ENCODE data around the gene OOSP4A. TPM values are rescaled to one million over a fixed set of nuclear protein-coding genes. Genes with fewer than 3 reads are reported as not detected.
"Not testable (repeated sequence)": the region's sequence is repeated elsewhere in the genome, so short reads cannot be mapped to it uniquely, and the experiment has no call there.

Gene OOSP4A
- total RNA-seq, 1 donor from 2014 or later: not detected

DNA sequence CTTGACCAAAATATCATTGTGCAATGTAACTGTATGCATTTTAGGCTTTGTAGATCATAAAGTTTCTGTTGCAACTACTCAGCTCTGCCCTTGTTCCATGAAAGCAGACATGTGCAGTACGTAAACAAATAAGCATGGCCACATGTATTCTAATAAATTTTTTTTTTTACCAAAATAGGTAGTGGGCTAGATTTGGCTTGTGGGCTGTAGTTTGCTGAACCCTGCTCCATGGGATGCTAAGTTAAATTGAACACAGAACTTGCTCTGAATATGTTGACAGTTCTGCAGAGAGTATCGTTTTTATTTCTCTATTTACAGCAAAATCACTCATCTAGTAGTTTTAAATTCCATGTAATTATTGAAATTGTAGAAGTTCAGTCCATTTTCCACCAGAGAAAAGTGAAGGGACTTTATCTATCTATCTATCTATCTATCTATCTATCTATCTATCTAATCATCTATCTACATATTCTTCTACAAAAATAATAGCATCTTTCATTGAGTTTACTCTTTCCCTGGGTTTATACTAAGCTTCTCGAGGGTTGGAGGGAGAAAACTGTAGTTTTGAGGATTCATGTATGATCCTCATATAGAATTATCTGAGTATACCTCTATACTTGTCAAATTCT lies 9.5 kb upstream of the OOSP4A start:
- DNase-seq (ENCODE audit: low spot score): no peak
- Mint-ChIP-seq H3K27me3 (ENCODE audit: low read depth) (peaks cover 2% of the 10 kb centered on the region), H3K36me3 (ENCODE audit: low read depth) (no peaks in the 10 kb centered on the region), H3K4me3 (ENCODE audit: low read depth) (no peak overlapping the region), H3K9me3 (no peaks in the 10 kb centered on the region), H3K4me1 (ENCODE audit: low read depth) (no peaks in the 10 kb centered on the region), H3K27ac (no peak overlapping the region)
- intact Hi-C loops (cut with micrococcal nuclease): no loop called here

DNA sequence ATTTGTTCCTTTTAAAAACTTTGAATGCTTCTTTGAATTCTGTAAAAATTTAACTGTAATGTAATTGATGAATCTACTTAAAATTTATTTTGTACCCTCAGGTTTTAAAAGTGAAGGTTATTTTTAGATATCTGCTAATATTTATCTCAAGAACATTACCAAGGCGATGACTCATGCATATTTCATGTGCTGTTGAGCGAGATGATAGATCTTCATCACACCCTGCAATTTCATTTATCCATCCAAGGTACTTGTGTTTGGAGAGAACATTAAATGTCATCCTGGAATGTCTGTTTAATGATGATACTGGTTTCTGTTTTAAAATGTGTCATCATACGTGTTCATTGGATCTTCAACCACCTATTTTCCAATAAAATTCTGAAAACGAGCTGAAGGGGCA lies 6.7 kb upstream of the OOSP4A start:
- no peaks in the 10 kb centered on the region for H3K27me3 Mint-ChIP-seq (ENCODE audit: low read depth)
- no peaks in the 10 kb centered on the region for H3K36me3 Mint-ChIP-seq (ENCODE audit: low read depth)
- H3K9me3 Mint-ChIP-seq: no peaks in the 10 kb centered on the region
- no peaks in the 10 kb centered on the region for H3K4me1 Mint-ChIP-seq (ENCODE audit: low read depth)
- no peak for DNase-seq (ENCODE audit: low spot score)
- intact Hi-C loops (cut with micrococcal nuclease): no loop called here
- H3K4me3 Mint-ChIP-seq (ENCODE audit: low read depth): no peak overlapping the region
- no peak overlapping the region for H3K27ac Mint-ChIP-seq

DNA sequence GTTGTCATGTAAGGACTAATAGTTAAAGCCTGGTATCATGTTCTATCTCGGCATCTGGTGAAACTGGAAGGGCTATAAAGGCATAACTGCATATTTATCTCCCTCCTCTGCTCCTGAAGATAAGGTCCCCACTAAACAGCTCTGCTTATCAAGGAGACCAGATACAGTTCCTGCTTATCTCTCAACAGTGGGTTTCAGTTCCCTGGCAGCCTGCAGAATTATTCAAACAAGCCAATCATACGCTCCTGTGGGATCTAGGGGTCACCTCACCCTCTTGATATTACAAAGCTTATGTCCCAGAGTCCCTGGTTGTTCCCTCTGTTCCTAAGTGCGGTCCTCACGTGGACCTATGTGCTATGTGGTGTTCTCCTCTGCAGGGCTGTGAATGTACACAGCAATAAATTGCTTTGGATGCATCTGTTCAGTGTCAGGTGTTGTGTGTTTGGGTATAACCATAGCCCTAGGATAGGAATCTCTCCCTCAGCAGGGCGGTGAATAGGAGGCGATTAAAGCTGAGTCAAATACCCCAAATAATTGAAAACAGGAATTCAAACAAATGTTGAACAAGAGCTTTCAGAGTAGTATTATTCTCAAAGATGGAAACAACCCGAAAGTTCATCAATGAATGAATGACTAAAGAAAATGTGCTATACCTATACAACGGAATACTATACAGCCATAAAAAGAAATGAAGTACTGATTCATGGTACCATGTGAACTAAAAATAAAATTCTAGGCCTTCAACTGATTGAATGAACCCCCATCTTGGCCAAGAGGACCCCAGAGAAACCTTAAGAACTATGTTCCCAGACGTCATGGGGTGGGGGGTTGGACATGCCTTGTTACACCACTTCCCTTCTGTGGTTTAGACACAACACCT lies 3.1 kb upstream of the OOSP4A start:
- no peak overlapping the region for H3K27ac Mint-ChIP-seq
- intact Hi-C loops (cut with micrococcal nuclease): no loop called here
- no peaks in the 10 kb centered on the region for H3K9me3 Mint-ChIP-seq
- no peaks in the 10 kb centered on the region for H3K36me3 Mint-ChIP-seq (ENCODE audit: low read depth)
- H3K4me3 Mint-ChIP-seq (ENCODE audit: low read depth): no peak overlapping the region
- no peaks in the 10 kb centered on the region for H3K4me1 Mint-ChIP-seq (ENCODE audit: low read depth)
- DNase-seq (ENCODE audit: low spot score): no peak
- H3K27me3 Mint-ChIP-seq (ENCODE audit: low read depth): peaks cover 1% of the 10 kb centered on the region

DNA sequence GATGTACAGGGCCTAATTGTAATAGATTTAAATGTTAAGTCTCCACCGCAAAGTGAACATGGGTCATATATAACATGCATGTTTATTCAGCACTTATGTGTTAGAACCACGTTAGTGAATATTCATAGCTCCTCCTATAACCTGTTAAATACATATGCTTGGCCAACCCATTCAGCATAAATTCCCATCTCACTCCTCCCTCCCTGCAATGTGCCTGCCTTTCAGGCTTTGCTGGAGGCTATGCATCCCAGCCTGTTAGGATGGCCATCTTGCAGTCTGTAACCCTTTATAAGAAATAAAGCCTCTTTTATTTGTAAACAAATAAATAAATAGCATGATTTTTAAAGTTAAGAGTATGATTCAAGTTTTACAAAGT lies 1.7 kb upstream of the OOSP4A start:
- Mint-ChIP-seq H3K36me3 (ENCODE audit: low read depth) (no peaks in the 10 kb centered on the region), H3K4me3 (ENCODE audit: low read depth) (no peak overlapping the region), H3K4me1 (ENCODE audit: low read depth) (no peaks in the 10 kb centered on the region), H3K9me3 (no peaks in the 10 kb centered on the region), H3K27ac (no peak overlapping the region), H3K27me3 (ENCODE audit: low read depth) (peaks cover 1% of the 10 kb centered on the region)
- intact Hi-C loops (cut with micrococcal nuclease): no loop called here
- DNase-seq (ENCODE audit: low spot score): no peak

DNA sequence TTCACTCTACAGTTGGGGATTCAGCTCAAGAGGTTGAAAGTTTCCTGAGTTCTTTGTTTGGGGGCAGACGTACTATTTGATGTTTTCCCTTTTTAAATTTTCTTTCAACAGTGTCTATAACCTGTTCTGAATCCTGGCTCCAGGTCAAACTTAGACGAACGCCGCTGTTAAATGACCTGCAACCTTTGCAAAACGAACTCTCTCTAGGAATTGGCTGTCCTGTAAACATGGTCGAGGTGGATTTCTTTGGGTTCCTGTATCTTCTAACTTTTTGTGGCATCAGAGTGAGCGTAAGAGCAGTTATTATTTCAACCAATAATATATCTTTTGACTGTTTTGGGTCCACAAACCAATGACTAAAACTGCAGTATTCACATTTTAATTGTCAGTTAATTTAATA lies 1.6 kb downstream of the OOSP4A start:
- no peak for DNase-seq (ENCODE audit: low spot score)
- Mint-ChIP-seq H3K9me3 (no peaks in the 10 kb centered on the region), H3K4me3 (ENCODE audit: low read depth) (no peak overlapping the region), H3K4me1 (ENCODE audit: low read depth) (no peaks in the 10 kb centered on the region), H3K27me3 (ENCODE audit: low read depth) (peaks cover 1% of the 10 kb centered on the region), H3K27ac (no peak overlapping the region), H3K36me3 (ENCODE audit: low read depth) (no peaks in the 10 kb centered on the region)
- intact Hi-C loops (cut with micrococcal nuclease): no loop called here

DNA sequence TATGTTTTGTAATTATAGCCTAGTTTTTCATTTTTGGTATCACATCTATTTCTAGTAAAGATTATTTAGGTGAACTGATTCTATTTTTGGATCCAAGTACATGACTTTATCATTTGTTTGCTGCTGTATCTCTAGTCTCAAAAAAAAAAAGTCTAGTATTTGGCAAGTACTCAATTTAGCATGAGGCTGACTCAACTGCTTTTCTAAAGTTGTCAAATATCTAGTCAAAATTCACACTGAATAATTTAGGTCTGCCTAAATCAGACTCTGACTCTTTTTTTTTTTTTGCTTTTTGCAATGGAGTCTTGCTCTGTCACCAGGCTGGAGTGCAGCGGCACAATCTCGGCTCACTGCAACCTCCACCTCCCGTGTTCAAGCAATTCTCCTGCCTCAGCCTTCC lies 2.4 kb downstream of the OOSP4A start:
- Mint-ChIP-seq H3K27ac (no peak overlapping the region), H3K4me3 (ENCODE audit: low read depth) (no peak overlapping the region), H3K4me1 (ENCODE audit: low read depth) (no peaks in the 10 kb centered on the region), H3K36me3 (ENCODE audit: low read depth) (no peaks in the 10 kb centered on the region), H3K27me3 (ENCODE audit: low read depth) (peaks cover 1% of the 10 kb centered on the region), H3K9me3 (no peaks in the 10 kb centered on the region)
- no peak for DNase-seq (ENCODE audit: low spot score)
- intact Hi-C loops (cut with micrococcal nuclease): no loop called here

DNA sequence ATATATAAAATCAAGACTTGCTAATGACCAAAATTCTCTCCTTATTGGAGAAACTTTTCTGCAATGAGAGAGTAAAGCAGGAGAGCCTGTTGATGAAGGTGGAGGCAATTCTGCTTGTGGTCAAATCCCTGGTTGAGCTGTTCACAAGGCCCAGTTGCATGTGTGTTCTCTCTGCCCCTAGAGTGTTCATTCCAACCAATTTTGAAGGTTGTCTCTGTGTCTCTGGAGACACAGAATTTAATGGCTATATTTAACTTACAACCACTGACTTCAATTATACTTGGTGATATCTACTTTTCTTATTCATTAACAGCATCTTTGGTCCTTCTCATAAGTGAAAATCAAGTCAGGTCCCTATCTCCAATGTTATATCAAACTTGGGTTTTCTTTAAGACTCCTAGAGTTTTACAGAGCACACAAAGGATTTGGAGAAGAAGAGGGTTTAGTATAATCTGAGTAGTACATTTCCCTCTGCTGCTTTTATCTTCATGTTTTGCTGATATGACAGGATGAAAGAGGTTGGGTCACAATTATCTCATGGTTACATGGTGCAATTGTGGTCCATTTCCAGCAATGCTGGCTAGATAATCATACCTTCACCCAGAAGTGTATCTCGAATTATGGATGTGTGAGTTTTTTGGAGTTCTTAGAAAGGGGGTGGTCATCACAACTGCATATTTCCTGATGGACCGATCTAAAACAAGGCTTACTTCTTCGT lies 4.0 kb downstream of the OOSP4A start:
- Mint-ChIP-seq H3K9me3 (no peaks in the 10 kb centered on the region), H3K4me3 (ENCODE audit: low read depth) (no peak overlapping the region), H3K27ac (no peak overlapping the region), H3K4me1 (ENCODE audit: low read depth) (no peaks in the 10 kb centered on the region), H3K27me3 (ENCODE audit: low read depth) (peaks cover 1% of the 10 kb centered on the region), H3K36me3 (ENCODE audit: low read depth) (no peaks in the 10 kb centered on the region)
- intact Hi-C loops (cut with micrococcal nuclease): no loop called here
- DNase-seq (ENCODE audit: low spot score): no peak

DNA sequence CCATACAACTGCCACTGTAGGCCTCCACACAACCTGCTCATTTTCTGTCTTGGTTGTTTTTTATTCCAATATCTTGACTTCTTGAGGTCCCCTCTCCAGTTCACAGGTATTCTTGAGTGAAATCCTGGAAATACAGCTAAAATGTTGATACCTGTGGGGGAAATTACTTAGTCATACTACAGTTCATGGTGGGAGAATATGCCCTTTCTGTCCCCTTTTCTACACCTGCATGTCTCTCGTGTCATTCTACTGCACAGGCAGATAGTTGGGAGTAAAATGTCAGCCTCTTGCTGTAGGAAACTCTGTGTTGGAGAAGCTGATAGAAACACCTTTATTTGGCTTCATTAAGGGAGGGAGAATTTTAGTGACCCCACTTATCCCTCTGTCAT lies 4.6 kb downstream of the OOSP4A start:
- Mint-ChIP-seq H3K36me3 (ENCODE audit: low read depth) (no peaks in the 10 kb centered on the region), H3K9me3 (no peaks in the 10 kb centered on the region), H3K4me3 (ENCODE audit: low read depth) (no peak overlapping the region), H3K4me1 (ENCODE audit: low read depth) (no peaks in the 10 kb centered on the region), H3K27me3 (ENCODE audit: low read depth) (peaks cover 1% of the 10 kb centered on the region), H3K27ac (no peak overlapping the region)
- no peak for DNase-seq (ENCODE audit: low spot score)
- intact Hi-C loops (cut with micrococcal nuclease): no loop called here

DNA sequence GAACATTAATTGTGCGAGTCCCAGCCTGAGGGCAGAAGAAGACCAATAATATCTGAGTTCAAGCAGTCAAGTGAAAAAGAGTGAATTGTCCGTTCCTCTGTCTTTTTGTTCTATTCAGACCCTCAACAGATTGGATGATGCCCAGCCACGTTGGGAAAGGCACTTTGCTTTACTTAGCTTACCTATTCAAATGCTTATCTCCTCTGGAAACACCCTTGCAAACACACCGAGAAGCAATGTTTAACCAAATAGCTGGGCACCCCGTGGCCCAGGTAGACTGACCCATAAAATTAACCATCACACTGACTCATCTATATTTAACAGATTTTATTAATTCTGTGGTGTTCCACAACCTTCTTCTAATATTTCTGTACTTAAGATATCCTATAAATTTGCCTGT lies 9.3 kb downstream of the OOSP4A start:
- H3K9me3 Mint-ChIP-seq: no peaks in the 10 kb centered on the region
- H3K36me3 Mint-ChIP-seq (ENCODE audit: low read depth): no peaks in the 10 kb centered on the region
- intact Hi-C loops (cut with micrococcal nuclease): no loop called here
- no peak overlapping the region for H3K4me3 Mint-ChIP-seq (ENCODE audit: low read depth)
- H3K4me1 Mint-ChIP-seq (ENCODE audit: low read depth): no peaks in the 10 kb centered on the region
- no peaks in the 10 kb centered on the region for H3K27me3 Mint-ChIP-seq (ENCODE audit: low read depth)
- no peak overlapping the region for H3K27ac Mint-ChIP-seq
- DNase-seq (ENCODE audit: low spot score): no peak

DNA sequence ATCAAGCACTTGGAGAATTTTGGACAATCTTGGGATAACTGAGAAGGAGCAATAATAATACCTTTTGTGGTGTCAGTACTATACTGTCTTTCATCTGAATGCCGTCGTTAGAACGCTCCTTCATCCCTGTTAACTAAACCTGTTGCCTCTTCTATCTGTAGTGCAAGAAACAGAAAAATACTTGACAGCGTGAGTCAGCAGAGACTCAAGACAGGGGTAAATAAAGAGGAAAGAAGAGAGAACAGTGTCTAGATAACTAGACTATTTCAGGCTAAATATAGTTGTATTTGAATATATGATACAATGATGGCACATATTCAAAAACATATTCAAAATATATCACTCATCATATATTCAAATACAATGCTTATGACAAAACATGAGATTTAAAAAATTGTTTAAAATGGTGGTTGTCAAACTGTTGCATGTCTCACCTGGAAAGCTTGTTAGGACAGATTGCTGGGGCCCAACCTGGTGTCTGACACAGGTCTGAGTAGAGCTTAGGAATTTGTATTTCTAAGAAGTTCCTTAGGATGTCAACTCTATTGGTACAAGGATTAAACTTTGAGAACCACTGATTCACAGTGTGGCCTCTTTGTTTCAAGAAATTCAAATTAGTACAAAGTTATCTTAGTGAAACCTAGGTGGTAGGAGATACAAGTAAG lies 17.4 kb downstream of the OOSP4A start:
- Mint-ChIP-seq H3K27ac (no peak overlapping the region), H3K4me1 (ENCODE audit: low read depth) (no peaks in the 10 kb centered on the region), H3K36me3 (ENCODE audit: low read depth) (no peaks in the 10 kb centered on the region), H3K27me3 (ENCODE audit: low read depth) (no peaks in the 10 kb centered on the region), H3K9me3 (no peaks in the 10 kb centered on the region), H3K4me3 (ENCODE audit: low read depth) (no peak overlapping the region)
- intact Hi-C loops (cut with micrococcal nuclease): no loop called here
- DNase-seq (ENCODE audit: low spot score): no peak

DNA sequence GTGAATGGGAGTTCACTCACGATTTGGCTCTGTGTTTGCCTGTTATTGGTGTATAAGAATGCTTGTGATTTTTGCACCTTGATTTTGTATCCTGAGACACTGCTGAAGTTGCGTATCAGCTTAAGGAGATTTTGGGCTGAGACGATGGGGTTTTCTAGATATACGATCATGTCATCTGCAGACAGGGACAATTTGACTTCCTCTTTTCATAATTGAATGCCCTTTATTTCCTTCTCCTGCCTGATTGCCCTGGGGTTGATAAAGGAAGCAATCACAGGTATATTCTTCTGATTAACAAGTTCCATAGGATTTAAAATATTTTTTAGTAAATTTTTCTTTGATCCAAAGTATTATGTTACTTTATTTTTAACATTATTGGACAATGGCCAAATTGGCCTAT lies 18.2 kb downstream of the OOSP4A start:
- H3K4me1 Mint-ChIP-seq (ENCODE audit: low read depth); DNase-seq (ENCODE audit: low spot score); H3K27me3 Mint-ChIP-seq (ENCODE audit: low read depth); H3K4me3 Mint-ChIP-seq (ENCODE audit: low read depth); H3K36me3 Mint-ChIP-seq (ENCODE audit: low read depth); H3K27ac Mint-ChIP-seq; intact Hi-C loops (cut with micrococcal nuclease); H3K9me3 Mint-ChIP-seq: not testable (repeated sequence)

DNA sequence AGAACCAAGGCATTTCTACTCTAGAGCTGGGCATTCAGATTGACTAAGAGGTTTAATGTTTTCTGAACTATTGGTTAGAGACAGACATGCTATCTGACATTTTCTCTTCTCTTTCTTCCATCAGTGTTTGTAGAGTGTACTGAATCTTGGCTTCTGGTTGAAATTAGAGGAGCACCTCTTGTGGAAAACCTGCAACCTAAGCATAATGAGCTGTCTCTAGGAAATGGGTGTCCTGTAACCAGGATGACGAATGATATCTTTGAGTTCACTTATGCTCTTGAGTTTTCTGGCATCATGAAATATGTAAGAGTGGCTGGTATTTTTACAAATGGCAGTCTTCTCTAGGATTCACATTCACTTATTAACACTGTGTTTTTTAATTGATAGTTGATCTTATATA lies 19.4 kb downstream of the OOSP4A start:
- Mint-ChIP-seq H3K27me3 (ENCODE audit: low read depth) (no peaks in the 10 kb centered on the region), H3K27ac (no peak overlapping the region), H3K9me3 (no peaks in the 10 kb centered on the region), H3K36me3 (ENCODE audit: low read depth) (no peaks in the 10 kb centered on the region), H3K4me3 (ENCODE audit: low read depth) (no peak overlapping the region), H3K4me1 (ENCODE audit: low read depth) (no peaks in the 10 kb centered on the region)
- no peak for DNase-seq (ENCODE audit: low spot score)
- intact Hi-C loops (cut with micrococcal nuclease): no loop called here

DNA sequence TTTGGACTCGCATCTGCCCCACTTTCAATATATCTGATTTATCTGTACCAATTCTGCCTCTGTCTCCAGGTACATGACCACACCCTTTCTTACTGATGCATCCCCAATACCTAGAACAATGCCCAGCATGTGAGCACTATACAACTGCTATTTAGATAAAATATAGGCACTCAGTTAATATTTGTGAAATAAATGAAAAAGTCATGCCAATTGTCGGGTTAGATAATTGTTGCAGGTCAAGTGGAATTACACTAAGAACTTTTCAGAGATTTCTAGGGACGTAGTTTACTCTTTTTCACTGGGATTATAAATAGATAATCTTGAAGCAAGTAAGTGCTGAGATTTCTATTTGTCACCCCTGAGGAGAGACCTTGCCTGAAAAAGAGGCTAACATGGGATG lies 20.5 kb downstream of the OOSP4A start:
- H3K36me3 Mint-ChIP-seq (ENCODE audit: low read depth): no peaks in the 10 kb centered on the region
- intact Hi-C loops (cut with micrococcal nuclease): no loop called here

More for the DNA sequence above, 20.5 kb downstream of the OOSP4A start:
- no peak overlapping the region for H3K27ac Mint-ChIP-seq
- no peak for DNase-seq (ENCODE audit: low spot score)
- H3K27me3 Mint-ChIP-seq (ENCODE audit: low read depth): no peaks in the 10 kb centered on the region
- H3K9me3 Mint-ChIP-seq: no peaks in the 10 kb centered on the region
- H3K4me1 Mint-ChIP-seq (ENCODE audit: low read depth): no peaks in the 10 kb centered on the region
- no peak overlapping the region for H3K4me3 Mint-ChIP-seq (ENCODE audit: low read depth)
